HG02763 (cell line): ENCODE measurements around the gene FYCO1.
"Not testable (repeated sequence)": the region's sequence is repeated elsewhere in the genome, so short reads cannot be mapped to it uniquely, and the experiment has no call there.

ENCODE experiments used
- ATAC-seq: cut with Tn5 transposase; IDR thresholded peaks from one replicate; pipeline ENCODE4 v1.9.1; 2021; ENCODE audit warnings: mild to moderate bottlenecking, moderate library complexity; ENCODE audit not compliant: unreplicated experiment

FYCO1 gene

DNA sequence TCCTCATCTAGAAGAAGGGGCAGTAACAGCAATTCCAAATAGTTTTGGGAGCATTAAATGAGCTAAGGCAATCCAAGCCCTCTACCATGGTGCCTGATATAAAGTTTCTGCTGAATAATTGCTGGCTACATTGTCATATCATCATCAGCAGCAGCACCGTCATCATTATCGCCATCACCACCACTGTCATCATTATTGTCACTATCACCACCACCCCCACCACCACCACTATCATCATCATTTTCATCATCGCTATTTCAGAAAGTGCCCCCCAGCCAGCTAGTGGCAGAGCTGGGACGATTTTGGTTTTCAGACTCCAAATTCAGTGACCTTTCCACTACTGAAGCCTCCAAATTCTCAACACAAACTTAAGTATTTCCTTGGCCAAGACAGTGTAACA is 16.6 kb upstream of the FYCO1 start:
- no peak for ATAC-seq

DNA sequence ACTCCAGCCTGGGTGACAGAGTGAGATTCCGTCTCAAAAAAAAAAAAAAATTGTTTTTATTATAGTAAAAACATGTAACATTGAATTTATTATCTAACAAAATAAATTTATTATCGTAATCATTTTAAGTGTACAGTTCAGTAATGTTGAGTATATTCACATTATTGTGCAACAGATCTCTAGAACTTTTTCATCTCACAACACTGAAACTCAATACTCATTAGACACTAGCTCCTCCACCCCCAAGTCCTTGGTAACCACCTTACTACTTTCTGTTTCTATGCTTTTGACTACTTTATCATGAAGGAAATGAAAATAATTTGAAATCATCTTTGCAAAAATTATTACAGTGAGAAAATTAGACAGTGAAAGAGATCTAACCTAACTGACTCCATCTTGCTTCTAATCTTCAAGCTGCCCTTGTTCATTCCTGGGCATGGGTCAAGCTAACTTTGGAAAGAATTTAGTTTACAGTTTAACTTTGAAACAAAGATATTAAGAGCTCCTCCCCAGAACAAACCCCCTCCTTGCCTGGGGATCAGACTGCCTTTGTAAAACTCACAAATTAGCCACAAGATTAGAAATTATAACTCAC is 15.0 kb upstream of the FYCO1 start:
- ATAC-seq: no peak

DNA sequence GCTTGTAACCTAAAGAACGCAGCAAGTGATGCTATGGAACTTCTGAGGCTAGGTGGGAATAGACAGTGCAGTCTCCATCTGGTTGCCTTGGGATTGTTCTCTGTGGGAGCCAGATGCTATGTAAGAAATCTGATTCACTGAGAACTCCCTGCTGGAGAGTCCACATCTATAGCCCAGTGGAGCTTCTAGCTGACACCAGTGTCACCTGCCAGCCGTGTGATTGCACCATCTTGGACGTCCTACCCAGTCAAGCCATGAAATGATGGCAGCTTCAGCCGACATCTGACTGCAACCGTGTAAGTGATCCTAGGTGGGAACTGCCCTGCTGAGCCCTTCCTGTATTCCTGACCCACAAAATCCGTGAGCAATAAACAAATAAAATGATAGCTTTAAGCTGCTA is 12.4 kb upstream of the FYCO1 start:
- no peak for ATAC-seq

DNA sequence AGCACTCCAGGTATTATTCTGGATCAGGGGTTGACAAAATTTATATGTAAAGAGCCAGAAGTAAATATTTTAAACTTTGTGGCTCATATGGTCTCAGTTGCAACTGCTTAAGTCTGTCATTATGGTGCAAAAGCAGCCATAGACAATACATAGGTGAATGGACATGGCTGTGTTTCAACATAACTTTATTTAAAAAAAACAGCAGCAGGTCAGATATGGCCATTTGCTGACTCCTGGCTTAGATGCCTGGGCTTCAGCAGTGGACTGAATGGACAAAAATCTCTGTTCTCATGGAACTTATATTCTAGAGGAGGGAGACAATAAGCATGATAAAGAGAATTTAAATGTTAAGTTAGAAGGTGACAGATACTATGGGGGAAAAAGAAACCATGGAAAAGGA is 11.7 kb upstream of the FYCO1 start:
- ATAC-seq: no peak

DNA sequence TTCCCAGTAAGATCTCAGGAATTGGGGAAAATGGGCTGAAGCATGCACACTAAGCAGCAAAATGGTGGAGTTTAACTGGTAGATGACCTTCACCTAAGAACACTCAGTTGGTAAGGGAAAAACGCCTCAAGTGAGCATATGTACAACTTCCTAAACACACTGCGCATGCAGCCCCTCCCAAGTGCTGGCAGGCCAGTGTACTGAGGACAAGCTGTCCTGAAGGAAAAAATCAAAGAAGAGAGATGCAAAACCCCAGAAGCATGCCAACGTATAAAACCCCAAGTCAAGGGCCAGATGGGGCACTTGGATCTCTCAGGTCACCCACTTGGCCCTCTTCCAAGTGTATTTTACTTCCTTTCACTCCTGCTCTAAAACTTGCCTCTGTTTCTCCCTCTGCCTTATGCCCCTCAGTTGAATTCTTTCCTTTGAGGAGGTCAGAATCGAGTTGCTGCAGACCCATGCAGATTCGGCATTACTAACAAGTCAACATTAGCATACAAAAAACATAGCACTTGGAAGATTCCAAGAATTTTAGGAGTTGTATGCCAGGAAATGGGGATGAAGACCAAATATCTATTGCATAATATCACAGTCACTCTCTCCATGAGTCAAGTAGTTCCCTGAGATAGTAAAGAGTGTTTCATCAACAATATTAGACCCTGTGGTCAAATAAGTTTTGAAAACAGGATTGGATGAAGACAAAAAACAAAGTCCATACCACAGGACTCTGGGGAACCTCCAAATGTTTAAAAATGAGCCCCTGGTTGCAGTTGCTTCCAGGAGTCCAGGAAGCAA is 10.8 kb upstream of the FYCO1 start:
- no peak for ATAC-seq

DNA sequence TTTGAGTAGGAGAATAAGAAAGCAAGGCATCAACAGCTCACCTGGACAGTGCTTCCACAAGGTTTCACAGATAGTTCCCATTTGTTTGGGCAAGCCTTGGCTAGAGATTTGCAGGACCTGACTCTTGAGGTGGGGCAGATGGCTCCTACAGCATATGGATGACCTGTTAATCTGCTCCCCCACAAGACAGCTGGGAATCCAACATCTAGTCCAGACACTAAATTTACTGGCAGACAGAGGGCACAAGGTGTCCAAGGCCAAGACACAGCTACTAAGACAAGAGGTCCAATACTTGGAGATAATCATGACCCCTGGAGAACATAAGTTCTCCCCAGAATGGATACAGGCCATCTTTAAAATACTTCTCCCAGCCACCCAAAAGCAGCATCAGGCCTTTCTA is 8.1 kb upstream of the FYCO1 start:
- ATAC-seq: not testable (repeated sequence)

DNA sequence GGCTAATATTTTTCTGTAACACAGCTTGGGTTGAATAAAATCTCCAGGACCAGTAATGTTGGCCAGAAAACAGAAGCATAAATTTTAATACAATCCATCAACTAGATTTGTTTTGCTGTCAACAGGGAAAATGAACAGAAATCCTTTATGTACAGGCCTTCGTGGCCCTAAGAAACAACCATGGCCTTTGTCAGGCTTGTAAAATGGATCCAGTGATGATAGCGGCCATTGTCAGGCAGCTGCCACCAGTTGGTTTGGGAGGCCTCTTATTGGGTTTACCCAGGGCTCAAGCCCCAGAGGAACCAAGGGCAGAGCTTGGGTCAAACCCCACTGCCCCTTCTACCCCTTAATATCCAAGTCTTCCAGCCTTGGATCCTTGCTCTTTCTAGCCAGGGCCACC is 5.6 kb upstream of the FYCO1 start:
- no peak for ATAC-seq

DNA sequence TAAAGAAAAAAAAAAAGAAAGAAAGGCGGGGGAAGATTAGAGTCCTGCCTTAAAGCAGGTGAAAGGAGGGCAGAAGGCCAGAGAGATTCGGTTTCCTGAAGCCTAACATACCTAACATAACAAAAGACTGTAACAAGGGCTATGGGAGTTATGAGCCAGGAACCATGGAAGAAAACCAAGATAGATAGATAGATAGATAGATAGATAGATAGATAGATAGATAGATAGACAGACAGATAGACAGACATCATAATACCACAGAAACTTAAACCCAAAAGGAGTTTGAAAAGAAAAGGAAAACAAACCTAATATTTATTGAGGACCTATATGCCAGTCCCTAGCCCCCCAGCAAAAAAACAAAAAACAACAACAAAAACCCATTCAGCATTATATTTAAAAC is 2.3 kb upstream of the FYCO1 start:
- no peak for ATAC-seq

DNA sequence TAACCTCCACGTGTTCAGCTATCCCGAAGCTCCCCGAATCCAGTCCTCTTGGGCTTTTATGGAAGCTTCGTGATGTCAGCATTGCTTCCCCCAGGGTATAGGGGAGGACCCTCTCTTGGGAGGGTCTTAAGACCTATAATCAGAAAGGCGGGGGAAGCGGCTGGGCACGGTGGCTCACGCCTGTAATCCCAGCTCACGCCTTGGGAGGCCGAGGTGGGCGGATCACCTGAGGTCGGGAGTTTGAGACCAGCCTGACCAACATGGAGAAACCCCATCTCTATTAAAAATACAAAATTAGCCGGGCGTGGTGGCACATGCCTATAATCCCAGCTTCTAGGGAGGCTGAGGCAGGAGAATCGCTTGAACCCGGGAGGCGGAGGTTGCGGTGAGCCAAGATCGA is 1.9 kb upstream of the FYCO1 start:
- not testable (repeated sequence) for ATAC-seq

DNA sequence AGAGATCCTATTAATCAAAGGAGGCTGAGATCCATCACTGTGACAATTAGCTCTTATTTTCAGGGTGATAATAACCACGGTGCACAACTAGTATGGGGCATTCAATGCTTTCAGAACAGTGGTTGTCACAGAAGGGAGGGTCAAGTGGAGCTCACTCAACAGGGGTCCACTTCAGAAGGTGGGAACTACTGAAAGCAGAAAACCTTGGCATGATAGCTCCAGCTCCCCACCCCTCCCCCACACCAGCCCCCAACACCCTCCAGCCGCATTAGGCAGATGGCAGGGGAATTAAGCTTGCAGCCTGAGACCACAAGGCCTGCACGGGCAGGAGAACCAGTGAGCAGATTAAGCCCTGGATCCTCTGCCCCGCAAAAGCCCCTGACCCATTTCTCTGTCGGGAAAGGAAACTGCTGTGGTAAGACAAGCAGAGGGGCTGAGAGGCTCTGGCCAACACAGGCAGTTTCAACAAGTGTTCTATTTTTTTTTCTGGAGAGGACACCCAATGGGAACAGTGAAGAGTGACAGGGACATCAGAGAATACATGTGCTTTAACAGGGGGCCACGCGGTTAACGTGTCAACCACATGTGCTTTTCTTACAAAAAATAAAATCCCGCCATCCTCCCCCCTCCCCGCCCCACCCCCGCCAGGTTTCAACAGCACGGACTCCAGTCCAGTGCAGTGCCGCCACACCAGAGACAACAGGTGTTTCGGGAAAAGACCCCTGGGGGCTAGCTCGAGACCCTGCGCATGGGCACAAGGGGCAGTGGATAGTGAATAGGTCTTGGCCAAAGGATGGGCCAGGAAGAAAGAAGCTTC is 997 bp downstream of the FYCO1 start:
- peak; percentile 19 for ATAC-seq

DNA sequence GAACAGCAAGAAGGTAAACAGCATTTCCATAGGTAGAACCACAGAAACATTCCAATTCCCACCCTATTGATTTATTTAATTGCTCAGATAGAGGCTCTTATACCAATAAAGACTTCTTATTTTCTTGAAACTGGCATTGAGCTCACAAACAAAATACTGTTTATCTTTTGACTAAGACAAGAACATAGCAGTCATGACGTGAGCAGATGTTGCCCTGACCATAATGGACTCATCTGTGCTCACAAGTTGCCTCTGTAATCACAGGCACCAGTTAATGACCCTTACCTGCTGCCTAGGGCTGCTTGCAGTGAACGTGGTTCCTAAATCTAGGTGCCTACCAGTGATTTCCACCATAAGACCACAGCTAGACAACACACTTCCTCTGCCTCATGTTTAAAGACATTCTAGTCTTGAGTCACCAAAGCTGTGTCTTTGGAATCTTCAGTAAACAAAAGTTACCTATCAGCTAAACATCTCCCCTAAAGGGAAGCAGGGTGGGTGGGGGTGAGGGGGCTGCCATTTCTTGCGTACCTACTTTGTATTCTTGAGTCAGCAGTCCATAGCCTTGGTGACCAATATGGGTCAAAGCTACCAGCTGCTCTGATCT is 2.1 kb downstream of the FYCO1 start:
- ATAC-seq: no peak

DNA sequence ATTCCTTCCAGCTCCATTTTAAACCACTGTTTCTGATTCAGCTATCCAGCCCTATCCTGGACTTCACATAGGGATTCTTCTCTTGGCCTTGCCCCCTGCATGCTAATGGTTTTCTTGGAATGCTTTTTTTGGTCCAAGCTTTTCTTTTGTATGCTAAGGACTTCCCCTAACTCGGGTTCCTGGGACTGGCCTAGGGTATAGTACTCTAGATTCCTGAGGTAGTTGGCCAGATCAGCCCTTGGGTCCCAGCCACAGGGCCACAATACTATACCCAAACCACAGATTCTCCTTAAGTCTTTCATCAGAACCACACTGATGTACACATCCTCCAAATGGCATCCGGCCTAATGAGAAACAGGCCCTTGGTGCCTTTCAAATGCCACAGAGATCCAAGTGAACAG is 2.8 kb downstream of the FYCO1 start:
- no peak for ATAC-seq

DNA sequence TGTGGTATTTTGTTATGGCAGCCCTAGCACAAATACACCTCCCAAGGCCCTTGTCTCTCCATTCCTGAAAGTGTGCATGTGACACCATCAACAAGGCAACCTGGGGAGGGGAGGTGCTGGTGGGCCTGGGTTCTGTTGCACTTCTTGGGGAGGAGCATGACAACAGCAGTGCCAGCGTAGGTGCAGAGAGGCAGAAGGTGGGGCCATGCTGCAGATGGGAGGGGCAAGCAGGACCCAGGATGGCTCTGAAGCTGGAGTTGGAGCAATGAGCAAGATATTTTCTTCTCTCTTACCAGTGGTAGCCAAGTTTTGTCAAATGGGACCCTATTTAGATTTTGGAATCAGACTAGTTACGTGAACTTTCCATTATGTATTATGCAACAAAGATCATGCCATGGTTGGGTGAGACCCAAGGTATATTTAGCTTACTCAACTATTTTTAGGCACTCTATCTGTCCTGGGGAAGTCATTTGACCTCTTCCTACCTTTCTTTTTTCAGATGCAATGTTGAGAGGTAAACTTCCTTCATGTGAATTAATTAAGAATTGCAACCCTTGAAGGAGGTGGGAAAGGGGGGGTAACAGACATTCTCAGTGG is 3.4 kb downstream of the FYCO1 start:
- no peak for ATAC-seq

DNA sequence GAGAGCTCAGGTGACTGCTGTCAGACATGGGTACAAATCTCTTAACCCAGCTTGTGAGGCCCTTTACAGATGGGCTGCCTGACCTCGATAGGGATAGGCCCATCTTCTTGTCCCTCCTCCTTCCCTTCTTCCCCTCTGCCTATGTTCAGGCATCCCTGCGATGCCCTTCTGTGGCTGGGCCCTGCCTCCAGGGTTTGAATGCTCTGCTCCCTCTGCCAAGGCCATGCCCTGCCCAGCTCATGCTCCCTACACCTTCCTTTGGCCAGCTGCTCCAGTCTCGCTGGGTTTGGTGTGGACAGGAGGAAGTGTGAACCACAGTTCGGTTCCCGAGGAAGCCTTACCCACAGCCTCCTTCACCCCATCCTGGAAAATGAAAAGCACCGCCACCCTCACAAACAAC is 4.3 kb downstream of the FYCO1 start:
- ATAC-seq: no peak

DNA sequence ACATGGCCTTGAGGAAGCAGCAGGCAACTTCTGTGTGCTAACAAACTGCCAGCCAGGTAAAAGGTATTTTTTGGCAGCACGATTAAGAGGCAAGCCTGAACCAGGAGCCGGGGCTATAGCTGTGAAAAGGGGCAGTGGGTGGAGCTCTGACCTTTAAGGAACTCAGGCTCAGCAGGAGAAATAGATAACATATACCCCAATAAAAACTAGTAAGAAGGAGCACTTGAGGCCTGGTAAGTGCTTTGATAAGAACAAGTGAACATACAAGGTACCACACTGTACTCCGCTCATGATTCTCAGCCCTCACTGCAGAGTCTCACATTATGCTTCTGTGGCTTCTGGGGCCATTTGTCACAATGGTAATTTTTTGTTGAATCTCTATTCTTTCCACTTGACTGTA is 5.4 kb downstream of the FYCO1 start:
- no peak for ATAC-seq

DNA sequence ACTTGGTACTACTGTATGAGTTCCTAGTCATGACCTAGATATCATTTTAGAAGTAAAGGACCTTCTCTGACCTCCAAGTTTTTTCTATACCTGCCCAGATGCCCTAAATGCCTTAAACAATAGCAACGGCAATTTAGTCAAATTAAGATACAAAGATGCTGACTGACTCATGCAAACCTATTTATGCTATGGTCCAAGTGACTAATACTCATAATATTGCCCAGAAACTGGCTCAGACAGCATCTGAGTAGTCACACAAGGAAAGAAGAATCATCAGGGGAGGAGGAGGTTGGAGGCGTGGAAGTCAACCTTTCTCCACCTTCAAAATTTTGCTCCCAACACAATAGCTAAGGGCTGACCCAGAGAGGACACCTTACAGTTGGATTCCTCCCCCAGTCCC is 6.8 kb downstream of the FYCO1 start:
- no peak for ATAC-seq

DNA sequence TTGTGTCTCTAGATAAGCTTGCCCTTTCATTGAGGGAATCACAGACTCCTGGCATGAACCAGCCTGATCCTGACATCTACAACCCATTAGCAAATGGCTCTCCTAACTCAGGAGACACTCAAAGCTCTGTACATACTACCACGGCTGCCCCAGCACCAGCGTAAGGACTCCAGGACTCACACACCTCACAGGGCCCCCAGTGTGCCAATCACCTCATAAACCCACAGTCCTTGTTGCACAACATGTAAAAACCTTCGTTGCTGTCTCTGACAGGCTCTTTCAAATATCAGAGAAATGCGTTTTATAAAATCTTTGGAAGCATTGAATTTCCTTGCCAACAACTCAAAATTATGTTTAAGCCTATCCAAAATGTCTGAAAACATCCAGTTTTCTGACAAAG is 7.3 kb downstream of the FYCO1 start:
- ATAC-seq: no peak

DNA sequence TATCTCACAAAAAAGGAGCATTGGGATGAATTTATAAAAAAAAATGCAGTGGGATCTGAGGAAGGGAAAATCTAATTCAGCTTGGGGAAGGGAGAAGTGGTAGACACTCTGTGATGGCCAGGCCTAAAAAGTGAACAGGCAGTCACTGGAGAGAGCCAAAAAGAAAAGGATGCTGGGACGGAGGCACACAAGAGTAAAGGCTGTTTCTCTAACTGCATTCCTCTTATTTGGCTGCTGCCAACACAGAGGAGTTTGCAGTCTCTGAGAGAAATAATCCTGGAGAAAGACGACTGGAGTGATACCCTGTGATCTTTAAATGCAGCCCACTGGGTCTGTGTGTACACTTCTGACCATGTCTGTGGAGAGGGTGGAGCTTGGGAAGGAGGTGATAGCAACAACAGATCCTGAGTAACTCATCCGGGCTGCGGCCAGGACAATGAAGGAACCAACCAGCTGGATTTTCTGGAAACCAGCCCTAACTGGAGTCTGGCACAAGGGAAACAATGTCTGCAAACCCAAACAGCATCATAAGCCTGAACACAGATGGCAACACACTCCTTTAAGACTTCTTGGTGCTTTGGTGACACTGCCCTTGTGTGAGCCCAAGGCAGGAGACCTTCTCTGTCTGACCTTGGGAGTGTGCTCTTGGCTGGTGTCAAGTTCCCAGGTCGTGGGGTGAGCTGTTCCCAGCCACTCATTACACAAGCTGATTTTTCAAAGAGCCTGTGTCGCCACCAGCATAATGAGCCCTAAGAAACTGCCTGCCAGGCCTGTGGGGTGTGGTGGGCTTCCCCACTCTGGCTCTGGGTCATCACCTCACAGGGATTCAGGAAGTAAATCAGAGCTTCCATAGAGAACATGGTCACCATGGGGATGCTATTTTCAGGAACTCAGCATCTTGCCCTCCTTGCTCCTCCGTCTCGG is 8.0 kb downstream of the FYCO1 start:
- ATAC-seq: no peak

DNA sequence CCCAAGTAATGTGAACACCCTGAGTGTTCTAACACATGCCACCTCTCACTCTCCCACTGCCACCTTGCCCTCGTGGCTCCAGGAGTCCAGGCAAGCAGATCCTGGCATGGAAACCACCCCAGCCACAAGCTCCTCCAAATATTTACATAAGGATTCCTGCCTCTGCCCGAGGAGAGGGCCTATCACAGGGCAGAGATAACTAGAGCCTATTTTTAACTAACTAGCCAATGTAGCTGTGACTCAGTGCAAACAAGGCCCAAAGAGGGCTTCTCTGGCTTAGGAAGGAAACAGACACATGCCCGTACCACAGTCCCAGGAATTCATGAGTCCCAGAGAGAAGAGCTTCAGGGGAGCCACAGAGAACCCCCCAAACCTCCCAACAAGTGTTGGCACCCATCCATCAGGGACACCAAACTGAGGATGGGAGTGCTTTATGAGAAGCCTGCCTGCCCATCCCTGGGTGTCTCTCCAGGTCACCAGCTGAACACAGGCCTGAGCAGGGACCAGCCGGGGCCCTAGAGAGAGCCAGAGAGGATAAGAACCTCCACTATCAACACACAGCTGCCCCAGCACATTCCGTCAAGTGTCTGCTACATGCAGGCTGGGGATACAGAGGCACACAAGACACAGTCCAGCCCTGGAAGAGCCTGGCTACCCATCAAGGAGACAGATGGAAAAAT is 9.2 kb downstream of the FYCO1 start:
- no peak for ATAC-seq
